Measurements from ENCODE around the gene DRAM1. TPM values are rescaled to one million over a fixed set of nuclear protein-coding genes. Genes with fewer than 3 reads are reported as not detected.

The DRAM1 gene
- total RNA-seq, 1 donor from 2014 or later = 5.8 TPM

DNA sequence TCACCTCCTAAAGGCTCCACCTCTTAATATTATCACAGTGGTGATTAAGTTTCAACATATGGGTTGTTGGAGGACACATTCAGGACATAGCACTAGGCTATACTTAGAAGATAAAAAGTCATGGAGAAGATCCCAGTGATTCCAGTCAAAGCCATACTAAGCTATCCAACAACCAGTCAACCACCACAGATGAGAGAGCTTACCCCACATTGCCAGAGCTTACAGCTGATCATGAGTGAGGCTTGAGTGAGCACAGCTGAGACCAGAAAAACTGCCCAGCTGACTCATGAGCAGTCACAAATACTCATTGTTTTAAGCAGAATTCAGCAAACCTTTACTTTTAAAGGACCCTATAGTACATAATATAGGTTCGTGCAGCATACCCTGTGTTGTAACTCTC, 85.1 kb downstream of the DRAM1 start:
- TF ChIP-seq, protein P1, sequence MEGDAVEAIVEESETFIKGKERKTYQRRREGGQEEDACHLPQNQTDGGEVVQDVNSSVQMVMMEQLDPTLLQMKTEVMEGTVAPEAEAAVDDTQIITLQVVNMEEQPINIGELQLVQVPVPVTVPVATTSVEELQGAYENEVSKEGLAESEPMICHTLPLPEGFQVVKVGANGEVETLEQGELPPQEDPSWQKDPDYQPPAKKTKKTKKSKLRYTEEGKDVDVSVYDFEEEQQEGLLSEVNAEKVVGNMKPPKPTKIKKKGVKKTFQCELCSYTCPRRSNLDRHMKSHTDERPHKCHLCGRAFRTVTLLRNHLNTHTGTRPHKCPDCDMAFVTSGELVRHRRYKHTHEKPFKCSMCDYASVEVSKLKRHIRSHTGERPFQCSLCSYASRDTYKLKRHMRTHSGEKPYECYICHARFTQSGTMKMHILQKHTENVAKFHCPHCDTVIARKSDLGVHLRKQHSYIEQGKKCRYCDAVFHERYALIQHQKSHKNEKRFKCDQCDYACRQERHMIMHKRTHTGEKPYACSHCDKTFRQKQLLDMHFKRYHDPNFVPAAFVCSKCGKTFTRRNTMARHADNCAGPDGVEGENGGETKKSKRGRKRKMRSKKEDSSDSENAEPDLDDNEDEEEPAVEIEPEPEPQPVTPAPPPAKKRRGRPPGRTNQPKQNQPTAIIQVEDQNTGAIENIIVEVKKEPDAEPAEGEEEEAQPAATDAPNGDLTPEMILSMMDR (IDR thresholded peaks at IDR 0.05; ENCODE audit: insufficient read depth, low read length, severe bottlenecking) = no peak
- FAIRE-seq (no peak), DNase-seq (ENCODE audit: low read depth) (peak; percentile 49)
- Histone ChIP-seq H3K4me3 (ENCODE audit: low read depth, low read length) (no peak overlapping the region), H3K27me3 (ENCODE audit: control insufficient read depth, insufficient read depth, low read length) (no peaks in the 10 kb centered on the region), H3K36me3 (ENCODE audit: control insufficient read depth, insufficient read depth, low read length) (no peaks in the 10 kb centered on the region)

DNA sequence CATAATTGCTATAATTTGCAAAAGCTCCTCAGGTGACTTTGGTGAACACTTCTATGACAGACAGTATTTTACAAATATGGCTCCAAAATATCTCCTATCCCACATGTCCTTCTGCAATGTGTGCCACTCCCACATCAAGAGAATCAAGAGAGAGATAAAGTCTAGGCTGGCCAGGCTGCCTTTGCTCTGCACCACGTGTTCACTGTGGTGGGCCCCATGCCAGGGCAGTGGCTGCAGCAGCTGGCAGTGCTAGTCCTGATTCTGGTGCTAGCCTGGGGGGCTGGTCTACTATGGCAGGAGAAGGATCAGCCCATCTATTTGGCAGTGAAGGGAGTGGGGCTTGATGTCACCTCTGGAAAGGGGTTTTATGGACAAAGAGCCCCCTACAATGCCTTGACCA, 86.3 kb downstream of the DRAM1 start:
- FAIRE-seq = no peak
- TF ChIP-seq, protein P1 (IDR thresholded peaks at IDR 0.05; ENCODE audit: insufficient read depth, low read length, severe bottlenecking) = no peak

DNA sequence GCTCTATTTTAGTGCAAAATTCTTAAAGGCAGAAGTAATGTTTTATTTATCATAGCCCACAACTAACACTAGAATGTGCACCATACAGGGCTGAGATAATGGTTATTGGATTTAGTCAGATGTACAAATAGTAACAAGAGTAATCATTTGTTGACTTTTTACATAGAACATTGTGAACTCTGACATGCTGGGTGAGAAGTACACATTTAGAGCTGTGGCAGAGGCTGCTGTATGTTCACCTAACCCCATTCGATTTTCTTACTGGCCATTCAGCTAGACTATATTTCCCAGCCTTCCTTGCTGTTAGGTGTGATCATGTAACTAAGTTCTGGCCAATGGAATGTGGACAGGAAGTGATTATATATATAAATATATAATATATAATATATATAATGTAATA, 89.1 kb downstream of the DRAM1 start:
- no peaks in the 10 kb centered on the region for H3K36me3 ChIP-seq (ENCODE audit: control insufficient read depth, insufficient read depth, low read length)
- TF ChIP-seq, protein P1 (IDR thresholded peaks at IDR 0.05; ENCODE audit: insufficient read depth, low read length, severe bottlenecking) = no peak
- DNase-seq (ENCODE audit: low read depth) = no peak
- no peak for FAIRE-seq
- H3K27me3 ChIP-seq (ENCODE audit: control insufficient read depth, insufficient read depth, low read length) = no peaks in the 10 kb centered on the region
- no peak overlapping the region for H3K4me3 ChIP-seq (ENCODE audit: low read depth, low read length)

More for the DNA sequence above, 86.3 kb downstream of the DRAM1 start:
- DNase-seq (ENCODE audit: low read depth) = no peak
- no peak overlapping the region for H3K4me3 ChIP-seq (ENCODE audit: low read depth, low read length)
- no peaks in the 10 kb centered on the region for H3K36me3 ChIP-seq (ENCODE audit: control insufficient read depth, insufficient read depth, low read length)
- no peaks in the 10 kb centered on the region for H3K27me3 ChIP-seq (ENCODE audit: control insufficient read depth, insufficient read depth, low read length)

DNA sequence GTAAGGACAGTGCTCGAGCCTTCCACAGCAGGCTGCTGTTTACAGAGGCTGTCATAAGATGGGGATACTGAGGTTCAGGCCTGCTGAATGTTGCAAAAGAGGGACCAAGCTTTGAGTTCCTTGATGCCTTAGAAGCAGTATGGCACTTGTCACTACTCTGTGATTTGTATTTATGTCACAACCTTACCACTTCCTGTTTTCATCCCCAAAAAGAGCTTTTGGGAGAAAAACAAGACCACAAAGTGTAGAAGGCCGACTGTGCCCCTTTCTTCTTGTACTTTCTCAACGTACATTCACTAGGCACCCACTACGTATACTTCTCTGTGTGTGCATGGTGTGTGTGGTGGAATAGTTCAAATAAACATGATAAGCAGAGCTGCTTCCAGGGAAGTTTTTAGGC, 90.1 kb downstream of the DRAM1 start:
- Histone ChIP-seq H3K27me3 (ENCODE audit: control insufficient read depth, insufficient read depth, low read length) (no peaks in the 10 kb centered on the region), H3K36me3 (ENCODE audit: control insufficient read depth, insufficient read depth, low read length) (no peaks in the 10 kb centered on the region), H3K4me3 (ENCODE audit: low read depth, low read length) (no peak overlapping the region)
- TF ChIP-seq, protein P1 (IDR thresholded peaks at IDR 0.05; ENCODE audit: insufficient read depth, low read length, severe bottlenecking) = no peak
- FAIRE-seq (no peak), DNase-seq (ENCODE audit: low read depth) (no peak)

DNA sequence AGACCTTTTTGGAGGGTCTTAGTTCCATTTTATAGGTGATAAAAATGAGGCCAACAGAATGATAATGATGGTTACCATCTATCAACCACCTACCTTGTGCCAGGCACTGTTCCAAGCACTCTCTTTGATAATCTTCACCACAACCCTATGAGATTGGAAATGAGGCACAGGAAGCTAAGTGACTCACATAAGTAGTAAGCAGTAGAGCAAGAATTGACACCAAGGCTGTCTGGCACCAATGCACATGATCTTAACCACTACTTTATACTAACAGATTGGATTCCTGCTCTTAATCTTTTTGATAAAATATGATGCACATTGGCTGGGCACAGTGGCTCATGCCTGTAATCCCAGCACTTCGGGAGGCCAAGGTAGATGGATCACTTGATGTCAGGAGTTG, 91.4 kb downstream of the DRAM1 start:
- Histone ChIP-seq H3K4me3 (ENCODE audit: low read depth, low read length) (no peak overlapping the region), H3K36me3 (ENCODE audit: control insufficient read depth, insufficient read depth, low read length) (no peaks in the 10 kb centered on the region), H3K27me3 (ENCODE audit: control insufficient read depth, insufficient read depth, low read length) (no peaks in the 10 kb centered on the region)
- TF ChIP-seq, protein P1 (IDR thresholded peaks at IDR 0.05; ENCODE audit: insufficient read depth, low read length, severe bottlenecking) = no peak
- DNase-seq (ENCODE audit: low read depth) = peak; percentile 74
- FAIRE-seq = no peak

Other genes with a start within 250 kb of the DRAM1 start
- gene CHPT1, start 179.9 kb upstream of the DRAM1 start, total RNA-seq = 2.3 and 3.2 TPM in 2 replicates
- under 0.01 and 0.13 TPM in 2 replicates for gene SYCP3, start 138.1 kb upstream of the DRAM1 start, total RNA-seq
- gene GNPTAB, start 46.6 kb upstream of the DRAM1 start, total RNA-seq = 15.8 and 16.4 TPM in 2 replicates
- 37.1 and 80.0 TPM in 2 replicates for gene WASHC3, start 184.4 kb downstream of the DRAM1 start, total RNA-seq
- 19.2 and 35.5 TPM in 2 replicates for gene NUP37, start 242.5 kb downstream of the DRAM1 start, total RNA-seq
- gene PARPBP, start 242.6 kb downstream of the DRAM1 start, total RNA-seq = 0.90 and 1.8 TPM in 2 replicates

All from bronchial epithelial cell (primary cell).